ENCODE measurements around the gene BIRC3. TPM values are rescaled to one million over a fixed set of nuclear protein-coding genes. Genes with fewer than 3 reads are reported as not detected.

Gene BIRC3
- total RNA-seq, 1 donor from 2014 or later: 1.3 TPM

- FAIRE-seq: no peak
- H3K4me3 ChIP-seq (ENCODE audit: low read depth, low read length): no peak overlapping the region
- no peaks in the 10 kb centered on the region for H3K27me3 ChIP-seq (ENCODE audit: control insufficient read depth, insufficient read depth, low read length)
- TF ChIP-seq, protein P1, sequence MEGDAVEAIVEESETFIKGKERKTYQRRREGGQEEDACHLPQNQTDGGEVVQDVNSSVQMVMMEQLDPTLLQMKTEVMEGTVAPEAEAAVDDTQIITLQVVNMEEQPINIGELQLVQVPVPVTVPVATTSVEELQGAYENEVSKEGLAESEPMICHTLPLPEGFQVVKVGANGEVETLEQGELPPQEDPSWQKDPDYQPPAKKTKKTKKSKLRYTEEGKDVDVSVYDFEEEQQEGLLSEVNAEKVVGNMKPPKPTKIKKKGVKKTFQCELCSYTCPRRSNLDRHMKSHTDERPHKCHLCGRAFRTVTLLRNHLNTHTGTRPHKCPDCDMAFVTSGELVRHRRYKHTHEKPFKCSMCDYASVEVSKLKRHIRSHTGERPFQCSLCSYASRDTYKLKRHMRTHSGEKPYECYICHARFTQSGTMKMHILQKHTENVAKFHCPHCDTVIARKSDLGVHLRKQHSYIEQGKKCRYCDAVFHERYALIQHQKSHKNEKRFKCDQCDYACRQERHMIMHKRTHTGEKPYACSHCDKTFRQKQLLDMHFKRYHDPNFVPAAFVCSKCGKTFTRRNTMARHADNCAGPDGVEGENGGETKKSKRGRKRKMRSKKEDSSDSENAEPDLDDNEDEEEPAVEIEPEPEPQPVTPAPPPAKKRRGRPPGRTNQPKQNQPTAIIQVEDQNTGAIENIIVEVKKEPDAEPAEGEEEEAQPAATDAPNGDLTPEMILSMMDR (IDR thresholded peaks at IDR 0.05; ENCODE audit: insufficient read depth, low read length, severe bottlenecking): no peak
- H3K36me3 ChIP-seq (ENCODE audit: control insufficient read depth, insufficient read depth, low read length): no peaks in the 10 kb centered on the region
- DNase-seq (ENCODE audit: low read depth): no peak
Observed at GRCh38 chr11:102280245-102280833, 36.9 kb upstream of the BIRC3 start.

- Histone ChIP-seq H3K4me3 (ENCODE audit: low read depth, low read length) (no peak overlapping the region), H3K27me3 (ENCODE audit: control insufficient read depth, insufficient read depth, low read length) (no peaks in the 10 kb centered on the region), H3K36me3 (ENCODE audit: control insufficient read depth, insufficient read depth, low read length) (no peaks in the 10 kb centered on the region)
- FAIRE-seq (no peak), DNase-seq (ENCODE audit: low read depth) (no peak)
- TF ChIP-seq, protein P1 (IDR thresholded peaks at IDR 0.05; ENCODE audit: insufficient read depth, low read length, severe bottlenecking): no peak
Observed at GRCh38 chr11:102283116-102283485, 34.2 kb upstream of the BIRC3 start.

- no peaks in the 10 kb centered on the region for H3K36me3 ChIP-seq (ENCODE audit: control insufficient read depth, insufficient read depth, low read length)
- TF ChIP-seq, protein P1 (IDR thresholded peaks at IDR 0.05; ENCODE audit: insufficient read depth, low read length, severe bottlenecking): no peak
- DNase-seq (ENCODE audit: low read depth) (no peak), FAIRE-seq (no peak)
- H3K4me3 ChIP-seq (ENCODE audit: low read depth, low read length): no peak overlapping the region
- no peaks in the 10 kb centered on the region for H3K27me3 ChIP-seq (ENCODE audit: control insufficient read depth, insufficient read depth, low read length)
Observed at GRCh38 chr11:102284008-102284407, 33.3 kb upstream of the BIRC3 start.

DNA sequence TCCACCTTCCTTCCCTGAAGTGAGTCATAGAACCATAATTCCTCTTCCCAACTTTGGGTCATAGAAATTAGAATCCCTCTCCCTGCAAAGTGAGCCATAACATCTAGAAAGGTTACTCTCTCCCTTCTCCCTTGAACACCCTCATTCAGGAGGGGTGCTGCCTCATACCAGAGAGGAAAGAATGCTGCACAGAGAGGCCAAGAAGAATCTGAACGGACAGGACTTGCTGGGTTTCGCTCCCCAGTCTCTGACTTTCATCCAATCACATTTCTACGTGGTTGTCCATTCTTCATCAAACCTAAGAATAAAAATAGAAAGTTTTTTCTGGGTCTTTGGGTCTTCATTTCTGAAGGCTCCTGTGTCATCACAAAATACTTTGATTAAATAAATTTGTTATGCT lies 31.0 kb upstream of the BIRC3 start:
- H3K4me3 ChIP-seq (ENCODE audit: low read depth, low read length): no peak overlapping the region
- DNase-seq (ENCODE audit: low read depth): no peak
- no peaks in the 10 kb centered on the region for H3K27me3 ChIP-seq (ENCODE audit: control insufficient read depth, insufficient read depth, low read length)
- TF ChIP-seq, protein P1 (IDR thresholded peaks at IDR 0.05; ENCODE audit: insufficient read depth, low read length, severe bottlenecking): no peak
- no peaks in the 10 kb centered on the region for H3K36me3 ChIP-seq (ENCODE audit: control insufficient read depth, insufficient read depth, low read length)
- no peak for FAIRE-seq

GRCh38 chr11:102287964-102288724 lies 29.1 kb upstream of the BIRC3 start:
- H3K27me3 ChIP-seq (ENCODE audit: control insufficient read depth, insufficient read depth, low read length): no peaks in the 10 kb centered on the region
- H3K36me3 ChIP-seq (ENCODE audit: control insufficient read depth, insufficient read depth, low read length): no peaks in the 10 kb centered on the region
- DNase-seq (ENCODE audit: low read depth): peak; percentile 81
- H3K4me3 ChIP-seq (ENCODE audit: low read depth, low read length): no peak overlapping the region
- TF ChIP-seq, protein P1 (IDR thresholded peaks at IDR 0.05; ENCODE audit: insufficient read depth, low read length, severe bottlenecking): peak; percentile 67
- no peak for FAIRE-seq
